H9 (cell line): ENCODE results near the gene SZT2. TPM values are rescaled to one million over a fixed set of nuclear protein-coding genes. Genes with fewer than 3 reads are reported as not detected.
A peak's percentile ranks its signal among the peaks of the same experiment; 100 is the strongest.

Source experiments
- DNase-seq: peaks from one replicate; pipeline ENCODE4 v3.0.0-alpha.2; 2017
- H2AFZ ChIP-seq: one replicate; pipeline ENCODE4 v1.6.1; 2013; ENCODE audit warnings: mild to moderate bottlenecking, low read length, control low read depth, moderate library complexity
- H2AK5ac ChIP-seq: 2 replicates; pipeline ENCODE4 v1.6.1; 2013; ENCODE audit warnings: low read length, control low read depth, mixed read lengths; ENCODE audit not compliant: insufficient read length
- H2BK120ac ChIP-seq: one replicate; pipeline ENCODE4 v1.6.1; 2013; ENCODE audit warnings: low read depth, mild to moderate bottlenecking, low read length, control low read depth, inconsistent platforms; ENCODE audit not compliant: poor library complexity, severe bottlenecking
- H2BK12ac ChIP-seq: 2 replicates; pipeline ENCODE4 v1.6.1; 2013; ENCODE audit warnings: low read length, control low read depth, mixed read lengths, low read depth; ENCODE audit not compliant: insufficient read length
- H2BK15ac ChIP-seq: 2 replicates; pipeline ENCODE4 v1.6.1; 2013; ENCODE audit warnings: low read depth, low read length, control low read depth
- H2BK20ac ChIP-seq: one replicate; pipeline ENCODE4 v1.6.1; 2013; ENCODE audit warnings: low read depth, mild to moderate bottlenecking, low read length, control low read depth, inconsistent platforms; ENCODE audit not compliant: poor library complexity, severe bottlenecking
- H2BK5ac ChIP-seq: 2 replicates; pipeline ENCODE4 v1.6.1; 2013; ENCODE audit warnings: low read length, control low read depth, mixed read lengths; ENCODE audit not compliant: insufficient read length
- H3K14ac ChIP-seq: 2 replicates; pipeline ENCODE4 v1.6.1; 2013; ENCODE audit warnings: low read length, control low read depth; ENCODE audit not compliant: insufficient read depth
- H3K18ac ChIP-seq: 2 replicates; pipeline ENCODE4 v1.6.1; 2013; ENCODE audit warnings: low read depth, mild to moderate bottlenecking, mixed read lengths, low read length, control low read depth; ENCODE audit not compliant: insufficient read length
- H3K23ac ChIP-seq: 2 replicates; pipeline ENCODE4 v1.6.1; 2013; ENCODE audit warnings: low read length, control low read depth, mixed read lengths, low read depth; ENCODE audit not compliant: insufficient read length
- H3K23me2 ChIP-seq: 2 replicates; pipeline ENCODE4 v1.6.1; 2013; ENCODE audit warnings: low read depth, mild to moderate bottlenecking, mixed read lengths, low read length, control low read depth; ENCODE audit not compliant: insufficient read length, poor library complexity, severe bottlenecking
- H3K27ac ChIP-seq: 2 replicates; pipeline ENCODE4 v1.5.1; 2013; ENCODE audit warnings: low read length, control low read depth, mixed read lengths, low read depth; ENCODE audit not compliant: insufficient read length
- H3K27me3 ChIP-seq: 2 replicates; pipeline ENCODE4 v1.6.1; 2013; ENCODE audit warnings: low read length, control low read depth, inconsistent platforms; ENCODE audit not compliant: insufficient read depth
- H3K4ac ChIP-seq: 2 replicates; pipeline ENCODE4 v1.6.1; 2013; ENCODE audit warnings: low read depth, mild to moderate bottlenecking, control low read depth, inconsistent platforms, low read length, moderate library complexity
- H3K4me1 ChIP-seq: 2 replicates; pipeline ENCODE4 v1.6.1; 2013; ENCODE audit warnings: low read length, control low read depth, inconsistent platforms; ENCODE audit not compliant: insufficient read depth
- H3K4me2 ChIP-seq: 2 replicates; pipeline ENCODE4 v1.6.1; 2013; ENCODE audit warnings: low read length, control low read depth, mixed read lengths; ENCODE audit not compliant: insufficient read length, insufficient read depth
- H3K56ac ChIP-seq: 2 replicates; pipeline ENCODE4 v1.6.1; 2013; ENCODE audit warnings: low read depth, mild to moderate bottlenecking, mixed read lengths, low read length, control low read depth; ENCODE audit not compliant: insufficient read length
- H3K79me1 ChIP-seq: 2 replicates; pipeline ENCODE4 v1.6.1; 2013; ENCODE audit warnings: low read depth, mild to moderate bottlenecking, moderate library complexity, low read length, control low read depth, inconsistent platforms; ENCODE audit not compliant: insufficient read depth, poor library complexity, severe bottlenecking
- H3K79me2 ChIP-seq: 2 replicates; pipeline ENCODE4 v1.6.1; 2013; ENCODE audit warnings: low read length, control low read depth, inconsistent platforms; ENCODE audit not compliant: insufficient read depth
- H3K9ac ChIP-seq: 2 replicates; pipeline ENCODE4 v1.6.1; 2013; ENCODE audit warnings: low read length, control low read depth, mixed read lengths; ENCODE audit not compliant: insufficient read length; ENCODE audit errors: extremely low read depth
- H3K9me3 ChIP-seq: one replicate; pipeline ENCODE4 v1.6.1; 2013; ENCODE audit warnings: low read depth, low read length, inconsistent platforms; ENCODE audit not compliant: control insufficient read depth
- H3T11ph ChIP-seq: one replicate; pipeline ENCODE4 v1.6.1; 2013; ENCODE audit warnings: mild to moderate bottlenecking, low read length, control low read depth, inconsistent platforms
- H4K20me1 ChIP-seq: one replicate; pipeline ENCODE4 v1.6.1; 2013; ENCODE audit not compliant: control insufficient read depth, insufficient read length, insufficient read depth
- H4K5ac ChIP-seq: 2 replicates; pipeline ENCODE4 v1.6.1; 2013; ENCODE audit warnings: low read depth, mild to moderate bottlenecking, mixed read lengths, low read length, control low read depth; ENCODE audit not compliant: insufficient read length
- H4K8ac ChIP-seq: replicated peaks from 2 replicates; pipeline ENCODE4 v1.6.1; 2013; ENCODE audit warnings: low read length, control low read depth, mixed read lengths, low read depth; ENCODE audit not compliant: insufficient read length
- H4K91ac ChIP-seq: 2 replicates; pipeline ENCODE4 v1.6.1; 2013; ENCODE audit warnings: low read depth, mild to moderate bottlenecking, moderate library complexity, mixed read lengths, low read length, control low read depth; ENCODE audit not compliant: insufficient read length
- H3K27ac Mint-ChIP-seq, 3 experiments: 2 replicates in 2 of 3; 3 replicates in 1 of 3; pipeline ENCODE4 v1.8.0; 2020 to 2021; ENCODE audit warnings: mixed read lengths in 3 of 3, mild to moderate bottlenecking in 1 of 3, moderate library complexity in 1 of 3
- H3K27me3 Mint-ChIP-seq: 2 replicates; pipeline ENCODE4 v1.8.0; 2021; ENCODE audit warnings: low read depth, mild to moderate bottlenecking, moderate library complexity, mixed read lengths
- H3K36me3 Mint-ChIP-seq, 3 experiments: 2 replicates in 2 of 3; 3 replicates in 1 of 3; pipeline ENCODE4 v1.8.0; 2020 to 2021; ENCODE audit warnings: low read depth in 3 of 3, mixed read lengths in 3 of 3; ENCODE audit not compliant: insufficient read depth in 1 of 3
- H3K4me1 Mint-ChIP-seq, 2 experiments: 2 replicates each; pipeline ENCODE4 v1.8.0; 2020; ENCODE audit warnings: mixed read lengths in 2 of 2
- H3K4me3 Mint-ChIP-seq, 2 experiments: 2 replicates in 1 of 2; 3 replicates in 1 of 2; pipeline ENCODE4 v1.8.0; 2020 to 2021; ENCODE audit warnings: mild to moderate bottlenecking in 2 of 2, mixed read lengths in 2 of 2, moderate library complexity in 1 of 2
- H3K9me3 Mint-ChIP-seq, 2 experiments: 2 replicates in 1 of 2; 3 replicates in 1 of 2; pipeline ENCODE4 v1.8.0; 2020; ENCODE audit warnings: mild to moderate bottlenecking in 2 of 2, mixed read lengths in 2 of 2, moderate library complexity in 1 of 2
- WGBS: extraction: QIAGEN DNeasy Blood & Tissue Kit; methylation state at CpG from one replicate; pipeline ENCODE4 v1.1.7; 2013; ENCODE audit warnings: missing lambda C conversion rate, low lambda C conversion rate, mixed read lengths; ENCODE audit not compliant: insufficient read length; ENCODE audit errors: extremely low coverage; 5-methylcytosine and 5-hydroxymethylcytosine counted together
- total RNA-seq: library from RNA; stranded (reverse); gene quantifications from 2 replicates; pipeline ENCODE4 v1.2.1, GENCODE V29; 2021
- TF ChIP-seq, protein P1 (sequence below): fragments of 200-600 bp; sonication (generic); conservative IDR thresholded peaks from 3 replicates; pipeline ENCODE4 v1.8.0; 2021; ENCODE audit warnings: antibody characterized with exemption, mild to moderate bottlenecking

SZT2 gene
- total RNA-seq, 1 experiment from 2014 or later = 16.8 TPM

DNA sequence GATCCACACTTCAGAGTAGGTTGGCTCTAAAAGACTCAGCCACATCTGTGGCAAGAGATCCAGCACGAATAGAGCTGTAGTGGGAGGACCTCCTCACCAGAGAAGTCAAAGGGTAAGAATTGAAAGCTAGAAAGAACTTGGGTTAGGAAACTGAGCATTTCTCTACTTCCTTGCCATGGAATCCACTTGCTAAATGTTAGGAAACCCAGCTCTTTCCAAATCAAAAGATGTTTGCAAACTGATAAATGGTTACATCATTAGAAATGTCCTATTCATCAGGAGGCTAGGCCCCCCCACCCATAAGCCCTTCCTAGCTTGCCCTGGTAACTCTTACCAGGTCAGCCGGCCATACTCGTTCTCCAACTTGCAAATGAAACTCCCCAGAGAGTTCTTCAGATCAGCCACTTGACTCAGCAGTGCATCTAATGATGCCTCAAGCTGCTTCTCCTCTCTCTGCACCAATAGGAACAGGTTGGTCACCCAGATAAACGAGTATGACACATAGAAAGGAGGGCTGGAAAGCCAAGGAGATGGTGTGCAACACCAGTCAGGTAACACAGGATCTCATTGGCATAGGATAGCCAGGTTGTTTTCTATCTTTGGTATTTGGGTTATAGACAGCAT is 1.6 kb upstream of the SZT2 start:
- no CpG with 5 or more reads among the region's 4 CpGs for WGBS

More for the DNA sequence above, 1.6 kb upstream of the SZT2 start:
- Histone ChIP-seq H2AFZ (no peak overlapping the region), H2BK15ac (no peak overlapping the region), H3K79me1 (peaks cover 2% of the 10 kb centered on the region), H3K14ac (no peak overlapping the region), H3K23me2 (peaks cover 7% of the 10 kb centered on the region), H3K9me3 (no peaks in the 10 kb centered on the region), H3K4ac (no peak overlapping the region), H4K5ac (no peak overlapping the region), H3K27ac (no peak overlapping the region), H2AK5ac (no peak overlapping the region), H3K18ac (no peak overlapping the region), H2BK5ac (no peak overlapping the region), H2BK20ac (no peak overlapping the region), H2BK120ac (no peak overlapping the region), H3K23ac (no peak overlapping the region), H3K4me1 (no peaks in the 10 kb centered on the region), H3K27me3 (no peaks in the 10 kb centered on the region), H3T11ph (no peak overlapping the region), H3K4me2 (peak overlapping the region; percentile 73), H4K8ac (no peak overlapping the region), H3K56ac (no peak overlapping the region), H3K9ac (no peak overlapping the region), H4K20me1 (no peaks in the 10 kb centered on the region), H2BK12ac (no peak overlapping the region), H4K91ac (no peak overlapping the region), H3K79me2 (peaks cover 1% of the 10 kb centered on the region; the same call in 1 of the 2 replicates)
- Mint-ChIP-seq H3K4me3 (peak overlapping the region; percentile 100), H3K36me3 (peaks cover 5 to 50% (median 35%) of the 10 kb centered on the region in 3 experiments; a peak in 6 of 7 replicates), H3K4me1 (peaks cover 14 to 16% of the 10 kb centered on the region in 2 experiments), H3K9me3 (no peaks in the 10 kb centered on the region; a peak in 1 of 5 replicates), H3K27me3 (no peaks in the 10 kb centered on the region), H3K27ac (no peak overlapping the region)
- TF ChIP-seq, protein P1, sequence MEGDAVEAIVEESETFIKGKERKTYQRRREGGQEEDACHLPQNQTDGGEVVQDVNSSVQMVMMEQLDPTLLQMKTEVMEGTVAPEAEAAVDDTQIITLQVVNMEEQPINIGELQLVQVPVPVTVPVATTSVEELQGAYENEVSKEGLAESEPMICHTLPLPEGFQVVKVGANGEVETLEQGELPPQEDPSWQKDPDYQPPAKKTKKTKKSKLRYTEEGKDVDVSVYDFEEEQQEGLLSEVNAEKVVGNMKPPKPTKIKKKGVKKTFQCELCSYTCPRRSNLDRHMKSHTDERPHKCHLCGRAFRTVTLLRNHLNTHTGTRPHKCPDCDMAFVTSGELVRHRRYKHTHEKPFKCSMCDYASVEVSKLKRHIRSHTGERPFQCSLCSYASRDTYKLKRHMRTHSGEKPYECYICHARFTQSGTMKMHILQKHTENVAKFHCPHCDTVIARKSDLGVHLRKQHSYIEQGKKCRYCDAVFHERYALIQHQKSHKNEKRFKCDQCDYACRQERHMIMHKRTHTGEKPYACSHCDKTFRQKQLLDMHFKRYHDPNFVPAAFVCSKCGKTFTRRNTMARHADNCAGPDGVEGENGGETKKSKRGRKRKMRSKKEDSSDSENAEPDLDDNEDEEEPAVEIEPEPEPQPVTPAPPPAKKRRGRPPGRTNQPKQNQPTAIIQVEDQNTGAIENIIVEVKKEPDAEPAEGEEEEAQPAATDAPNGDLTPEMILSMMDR = no peak
- no peak for DNase-seq
